Common myeloid progenitor, CD34-positive (primary cell): ENCODE data around the gene SMCO4.

Source experiments
- CTCF ChIA-PET: fragments of 350-600 bp; sonication (Branson Sonifier 250); formaldehyde crosslinking; loops from one replicate; lab custom pipeline; 2021; ENCODE audit warnings: antibody characterized with exemption; lab: Charles Lee
- POLR2A ChIA-PET: fragments of 350-600 bp; sonication (Branson Sonifier 250); formaldehyde crosslinking; loops from one replicate; lab custom pipeline; 2021; ENCODE audit warnings: antibody characterized with exemption; lab: Charles Lee
- DNase-seq, 3 donors: peaks; one replicate each; pipeline versions ENCODE4 v3.0.0 to v3.0.0-alpha.2; 2013
- H3K27ac ChIP-seq, 2 experiments: 1 replicate in 1 of 2; 2 replicates in 1 of 2; pipeline ENCODE4 v1.7.0; 2013; ENCODE audit warnings: inconsistent platforms in 2 of 2, low read length in 2 of 2, mild to moderate bottlenecking in 2 of 2, low read depth in 1 of 2, moderate library complexity in 1 of 2; ENCODE audit not compliant: severe bottlenecking in 2 of 2, insufficient read depth in 1 of 2, poor library complexity in 1 of 2
- H3K27me3 ChIP-seq, 5 experiments: replicated peaks in 2 of 5; 1 replicate in 3 of 5; 2 replicates in 2 of 5; pipeline versions ENCODE4 v1.6.1 to v1.7.0; 2013; ENCODE audit warnings: low read length in 4 of 5, mild to moderate bottlenecking in 2 of 5, moderate library complexity in 2 of 5, inconsistent platforms in 1 of 5; ENCODE audit not compliant: insufficient read depth in 5 of 5, control insufficient read depth in 4 of 5
- H3K36me3 ChIP-seq, 4 experiments: 1 replicate in 2 of 4; 2 replicates in 2 of 4; pipeline versions ENCODE4 v1.6.1 to v1.7.0; 2013; ENCODE audit warnings: low read length in 3 of 4, control low read depth in 1 of 4, mild to moderate bottlenecking in 1 of 4; ENCODE audit not compliant: control insufficient read depth in 4 of 4, insufficient read depth in 4 of 4
- H3K4me1 ChIP-seq, 4 experiments: 1 replicate in 3 of 4; 2 replicates in 1 of 4; pipeline versions ENCODE4 v1.6.1 to v1.7.1; 2013; ENCODE audit warnings: low read length in 3 of 4, mild to moderate bottlenecking in 3 of 4, control low read depth in 1 of 4, inconsistent platforms in 1 of 4, moderate library complexity in 1 of 4; ENCODE audit not compliant: control insufficient read depth in 4 of 4, insufficient read depth in 4 of 4; ENCODE audit errors: control extremely low read depth in 1 of 4
- H3K4me3 ChIP-seq, 7 experiments: 1 replicate in 4 of 7; 2 replicates in 3 of 7; pipeline versions ENCODE4 v1.5.1 to v1.7.0; 2013; ENCODE audit warnings: mild to moderate bottlenecking in 7 of 7, low read length in 6 of 7, moderate library complexity in 6 of 7, inconsistent platforms in 2 of 7, low read depth in 2 of 7, control low read depth in 1 of 7; ENCODE audit not compliant: insufficient read depth in 4 of 7, control insufficient read depth in 1 of 7; ENCODE audit errors: extremely low read depth in 1 of 7
- H3K9me3 ChIP-seq, 5 experiments: 1 replicate in 4 of 5; 2 replicates in 1 of 5; pipeline versions ENCODE4 v1.6.1 to v1.7.1; 2013; ENCODE audit warnings: low read length in 4 of 5, mild to moderate bottlenecking in 2 of 5, inconsistent platforms in 1 of 5, low read depth in 1 of 5, moderate library complexity in 1 of 5; ENCODE audit not compliant: control insufficient read depth in 4 of 5, insufficient read depth in 2 of 5; ENCODE audit errors: control extremely low read depth in 1 of 5
- WGBS: methylation state at CpG from one replicate; pipeline ENCODE4 v1.1.5; 2013; ENCODE audit not compliant: insufficient coverage; 5-methylcytosine and 5-hydroxymethylcytosine counted together

Gene SMCO4

GRCh38 chr11:93571612-93572011 lies 28.4 kb upstream of the SMCO4 start:
- ChIA-PET CTCF (no interaction called here), POLR2A (no interaction called here)
- 100% methylated on average over 4 of the region's 7 CpGs for WGBS
- Histone ChIP-seq H3K4me3 (no peak overlapping the region), H3K27ac (no peak overlapping the region), H3K27me3 (peaks cover 0 to 4% (median 0%) of the 10 kb centered on the region in 5 experiments), H3K36me3 (no peaks in the 10 kb centered on the region), H3K9me3 (no peaks in the 10 kb centered on the region), H3K4me1 (no peaks in the 10 kb centered on the region)
- no peak for DNase-seq

GRCh38 chr11:93570759-93571413 lies 27.7 kb upstream of the SMCO4 start:
- ChIA-PET POLR2A (interaction anchor here (0.6 kb wide), 1 partner anchor 282 kb away, joined by 3 read pairs; no protein-coding TSS in a partner anchor), CTCF (no interaction called here)
- DNase-seq: no peak
- Histone ChIP-seq H3K9me3 (no peaks in the 10 kb centered on the region), H3K36me3 (no peaks in the 10 kb centered on the region), H3K27me3 (peaks cover 0 to 6% (median 0%) of the 10 kb centered on the region in 5 experiments), H3K27ac (no peak overlapping the region), H3K4me3 (no peak overlapping the region), H3K4me1 (no peaks in the 10 kb centered on the region)
- 96% methylated on average over 4 of the region's 5 CpGs for WGBS

GRCh38 chr11:93569496-93569895 lies 26.3 kb upstream of the SMCO4 start:
- no peak overlapping the region for H3K27ac ChIP-seq
- H3K4me1 ChIP-seq: no peaks in the 10 kb centered on the region
- ChIA-PET POLR2A (no interaction called here), CTCF (no interaction called here)
- H3K27me3 ChIP-seq: peaks cover 0 to 7% (median 0%) of the 10 kb centered on the region in 5 experiments
- no peaks in the 10 kb centered on the region for H3K9me3 ChIP-seq
- H3K4me3 ChIP-seq: no peak overlapping the region
- DNase-seq: no peak
- H3K36me3 ChIP-seq: no peaks in the 10 kb centered on the region

DNA sequence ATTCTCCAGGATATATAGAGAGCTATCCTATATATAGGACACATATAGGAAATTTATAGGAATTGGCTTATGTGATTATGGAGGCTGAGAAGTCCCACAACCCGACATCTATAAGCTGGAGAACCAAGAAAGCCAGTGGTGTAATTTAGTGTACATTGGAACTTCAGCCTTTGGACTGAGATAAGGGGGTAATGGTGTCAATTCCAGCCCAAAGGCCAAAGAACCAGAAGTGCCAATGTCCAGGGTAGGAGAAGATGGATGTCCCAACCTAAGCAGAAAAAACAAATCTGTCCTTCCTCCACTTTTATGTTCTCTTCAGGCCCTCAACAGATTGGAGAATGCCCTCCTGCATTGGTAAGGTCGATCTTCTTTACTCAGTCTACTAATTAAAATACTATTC lies 25.5 kb upstream of the SMCO4 start:
- Histone ChIP-seq H3K36me3 (no peaks in the 10 kb centered on the region), H3K27ac (no peak overlapping the region), H3K4me3 (no peak overlapping the region), H3K4me1 (no peaks in the 10 kb centered on the region), H3K9me3 (no peaks in the 10 kb centered on the region), H3K27me3 (peaks cover 0 to 4% (median 0%) of the 10 kb centered on the region in 5 experiments)
- POLR2A ChIA-PET: no interaction called here
- WGBS: no CpG with 5 or more reads among the region's 2 CpGs
- CTCF ChIA-PET: no interaction called here
- DNase-seq: no peak

GRCh38 chr11:93567401-93567895 lies 24.3 kb upstream of the SMCO4 start:
- POLR2A ChIA-PET: no interaction called here
- 94% methylated on average over 7 of the region's 7 CpGs for WGBS
- no peaks in the 10 kb centered on the region for H3K36me3 ChIP-seq
- H3K4me3 ChIP-seq: no peak overlapping the region
- H3K27me3 ChIP-seq: peaks cover 0 to 3% (median 0%) of the 10 kb centered on the region in 5 experiments
- DNase-seq: no peak
- H3K9me3 ChIP-seq: no peaks in the 10 kb centered on the region
- H3K4me1 ChIP-seq: no peaks in the 10 kb centered on the region
- H3K27ac ChIP-seq: no peak overlapping the region
- CTCF ChIA-PET: no interaction called here

DNA sequence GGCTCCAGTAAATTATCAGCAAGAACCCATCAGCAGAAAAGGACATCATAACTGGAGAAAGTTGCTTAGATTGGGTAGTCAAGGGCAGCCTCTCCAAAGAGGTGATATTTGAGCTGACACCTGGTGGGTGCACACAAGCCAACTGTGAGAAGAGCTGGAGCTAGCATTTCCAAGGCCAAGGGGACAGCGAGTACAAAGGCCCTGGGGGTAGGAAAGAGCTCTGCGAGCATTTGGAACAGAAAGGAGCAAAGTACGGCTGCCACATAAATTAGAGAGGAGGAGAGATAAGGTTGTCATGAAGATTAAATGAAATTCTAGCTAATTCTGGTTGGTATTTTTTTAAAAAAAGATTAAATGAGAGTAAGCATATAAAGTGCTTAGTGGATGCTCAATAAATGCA lies 21.7 kb upstream of the SMCO4 start:
- ChIA-PET POLR2A (no interaction called here), CTCF (no interaction called here)
- Histone ChIP-seq H3K4me3 (no peak overlapping the region), H3K9me3 (no peaks in the 10 kb centered on the region), H3K27me3 (peaks cover 0 to 3% (median 0%) of the 10 kb centered on the region in 5 experiments), H3K4me1 (no peaks in the 10 kb centered on the region), H3K36me3 (no peaks in the 10 kb centered on the region), H3K27ac (no peak overlapping the region)
- no peak for DNase-seq
- WGBS: 100% methylated on average over 3 of the region's 3 CpGs

DNA sequence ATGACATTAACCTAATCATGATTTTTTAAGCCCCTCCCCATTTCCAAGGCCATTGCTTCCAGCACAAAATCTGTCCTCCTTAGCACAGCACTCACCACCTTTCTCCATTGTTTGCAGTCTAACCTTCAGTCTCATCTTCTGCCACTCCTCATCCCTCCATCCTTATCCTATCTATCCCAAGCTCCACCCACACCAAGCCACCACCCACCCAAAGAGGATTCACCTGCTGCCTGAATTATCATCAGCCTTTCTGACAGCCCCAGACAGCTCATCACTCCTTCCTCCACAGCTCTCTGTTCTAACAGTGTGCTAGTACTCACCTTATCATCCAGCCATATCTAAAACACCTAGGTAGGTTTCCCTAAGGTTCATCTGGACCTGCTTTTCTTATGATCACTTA lies 20.7 kb upstream of the SMCO4 start:
- no peaks in the 10 kb centered on the region for H3K9me3 ChIP-seq
- no peak overlapping the region for H3K4me3 ChIP-seq
- POLR2A ChIA-PET: no interaction called here
- no peak for DNase-seq
- no peaks in the 10 kb centered on the region for H3K4me1 ChIP-seq
- H3K27me3 ChIP-seq: peaks cover 0 to 3% (median 0%) of the 10 kb centered on the region in 5 experiments
- no peak overlapping the region for H3K27ac ChIP-seq
- no peaks in the 10 kb centered on the region for H3K36me3 ChIP-seq
- CTCF ChIA-PET: no interaction called here
